22Rv1 (cell line): ENCODE measurements around the gene ARHGAP26.

ENCODE experiments used
- ZFX ChIP-seq: fragments of 450-650 bp; IDR thresholded peaks from 2 replicates; pipeline ENCODE4 v1.6.1; 2017; ENCODE audit warnings: antibody characterized with exemption, borderline replicate concordance
- TF ChIP-seq, protein P1 (sequence below): fragments of 450-650 bp; IDR thresholded peaks from 2 replicates; pipeline ENCODE4 v1.5.1; 2017; ENCODE audit warnings: mild to moderate bottlenecking

DNA sequence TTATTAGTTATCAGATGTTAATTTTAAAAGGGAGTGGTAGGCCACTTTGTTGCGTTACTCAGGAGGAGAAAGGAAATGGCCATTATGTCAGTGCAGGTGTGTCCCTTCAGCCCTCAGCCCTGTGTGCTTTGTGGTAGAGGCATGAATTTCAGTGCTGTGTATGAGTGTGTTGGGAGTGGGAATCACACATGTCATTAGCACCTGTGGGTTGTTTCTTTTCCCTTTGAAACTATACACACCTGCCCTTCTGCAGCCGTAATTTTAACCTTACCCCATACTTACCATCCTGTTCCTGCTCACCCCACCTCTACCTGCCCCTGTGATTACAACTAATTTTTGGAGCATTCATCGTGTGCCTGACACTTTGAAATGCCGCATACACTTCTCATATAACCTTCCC, 156.4 kb downstream of the ARHGAP26 start:
- TF ChIP-seq, protein P1, sequence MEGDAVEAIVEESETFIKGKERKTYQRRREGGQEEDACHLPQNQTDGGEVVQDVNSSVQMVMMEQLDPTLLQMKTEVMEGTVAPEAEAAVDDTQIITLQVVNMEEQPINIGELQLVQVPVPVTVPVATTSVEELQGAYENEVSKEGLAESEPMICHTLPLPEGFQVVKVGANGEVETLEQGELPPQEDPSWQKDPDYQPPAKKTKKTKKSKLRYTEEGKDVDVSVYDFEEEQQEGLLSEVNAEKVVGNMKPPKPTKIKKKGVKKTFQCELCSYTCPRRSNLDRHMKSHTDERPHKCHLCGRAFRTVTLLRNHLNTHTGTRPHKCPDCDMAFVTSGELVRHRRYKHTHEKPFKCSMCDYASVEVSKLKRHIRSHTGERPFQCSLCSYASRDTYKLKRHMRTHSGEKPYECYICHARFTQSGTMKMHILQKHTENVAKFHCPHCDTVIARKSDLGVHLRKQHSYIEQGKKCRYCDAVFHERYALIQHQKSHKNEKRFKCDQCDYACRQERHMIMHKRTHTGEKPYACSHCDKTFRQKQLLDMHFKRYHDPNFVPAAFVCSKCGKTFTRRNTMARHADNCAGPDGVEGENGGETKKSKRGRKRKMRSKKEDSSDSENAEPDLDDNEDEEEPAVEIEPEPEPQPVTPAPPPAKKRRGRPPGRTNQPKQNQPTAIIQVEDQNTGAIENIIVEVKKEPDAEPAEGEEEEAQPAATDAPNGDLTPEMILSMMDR = no peak
- no peak for TF ChIP-seq ZFX
